Inferior parietal cortex (tissue), 1 donor: ENCODE results near the gene FAT1.
"Not testable (repeated sequence)": the region's sequence is repeated elsewhere in the genome, so short reads cannot be mapped to it uniquely, and the experiment has no call there.

Source experiments
- DNase-seq: peaks from one replicate; pipeline ENCODE4 v3.0.0-alpha.2; 2016; ENCODE audit errors: extremely low spot score

Gene FAT1

DNA sequence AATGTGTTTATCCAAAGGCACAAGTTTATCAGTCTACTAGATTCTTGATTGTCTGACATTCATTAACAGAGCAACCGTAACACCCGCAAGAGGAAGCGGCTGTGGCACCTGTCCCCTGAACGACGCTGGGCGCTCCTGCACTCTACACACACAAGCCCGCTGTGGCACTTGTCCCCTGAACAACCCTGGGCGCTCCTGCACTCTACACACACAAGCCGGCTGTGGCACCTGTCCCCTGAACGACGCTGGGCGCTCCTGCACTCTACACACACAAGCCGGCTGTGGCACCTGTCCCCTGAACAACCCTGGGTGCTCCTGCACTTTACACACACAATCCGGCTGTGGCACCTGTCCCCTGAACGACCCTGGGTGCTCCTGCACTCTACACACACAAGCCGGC is 64.2 kb downstream of the FAT1 start:
- not testable (repeated sequence) for DNase-seq

DNA sequence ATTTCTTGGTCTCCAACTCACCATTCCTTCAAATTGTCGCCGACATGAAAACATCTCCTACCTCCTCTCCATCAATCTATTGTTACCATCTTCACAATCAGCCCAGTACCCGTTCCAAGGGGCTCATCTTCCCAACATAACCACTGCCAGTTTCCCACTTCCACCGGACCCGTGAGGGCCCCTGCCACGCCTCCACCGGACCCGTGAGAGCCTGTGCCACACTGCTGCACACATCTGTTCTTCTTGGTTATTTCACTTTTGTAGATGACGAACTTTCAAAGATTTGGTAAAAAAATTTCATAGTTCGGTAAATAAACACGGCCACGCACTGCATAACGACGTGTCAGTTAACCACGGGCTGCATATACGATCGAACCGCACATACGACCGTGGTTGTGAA is 65.0 kb downstream of the FAT1 start:
- no peak for DNase-seq

DNA sequence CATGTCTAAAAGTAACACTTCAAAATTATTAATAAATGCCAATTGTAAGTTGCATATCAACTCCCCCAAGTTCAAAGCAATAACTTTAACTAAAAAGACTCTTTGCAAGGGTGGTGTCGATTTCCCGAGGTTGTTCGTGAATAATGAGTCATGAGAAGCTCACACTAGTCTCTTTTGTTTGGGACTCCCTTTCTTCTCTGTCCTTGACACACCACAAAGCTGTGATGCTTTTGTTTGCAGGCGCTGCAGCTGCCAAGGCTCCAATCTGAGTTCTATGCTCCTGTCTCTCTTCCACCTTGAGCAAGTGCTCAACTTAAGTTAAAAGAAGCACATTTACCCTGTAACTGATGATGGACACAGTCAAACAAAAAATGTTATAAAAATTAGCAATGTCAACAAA is 65.9 kb downstream of the FAT1 start:
- no peak for DNase-seq

DNA sequence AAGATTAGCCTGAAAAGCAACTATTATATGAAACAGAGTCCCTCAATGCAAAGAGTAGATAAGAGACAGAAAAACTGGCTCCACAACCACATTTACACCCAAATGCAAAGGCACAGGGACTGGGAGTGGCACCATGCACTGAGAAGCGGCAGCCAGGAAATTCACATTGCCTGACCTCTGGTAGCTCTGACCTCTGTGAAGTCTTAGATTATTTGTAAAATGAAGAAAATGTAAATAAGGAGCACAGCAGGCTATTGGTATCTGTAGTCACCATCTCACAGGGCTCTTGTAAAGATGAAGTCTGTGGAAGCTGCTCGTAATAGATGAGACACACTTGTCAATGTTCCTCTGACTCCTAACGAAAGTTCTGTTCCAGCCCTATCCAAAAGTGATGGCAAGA is 69.7 kb downstream of the FAT1 start:
- DNase-seq = no peak

DNA sequence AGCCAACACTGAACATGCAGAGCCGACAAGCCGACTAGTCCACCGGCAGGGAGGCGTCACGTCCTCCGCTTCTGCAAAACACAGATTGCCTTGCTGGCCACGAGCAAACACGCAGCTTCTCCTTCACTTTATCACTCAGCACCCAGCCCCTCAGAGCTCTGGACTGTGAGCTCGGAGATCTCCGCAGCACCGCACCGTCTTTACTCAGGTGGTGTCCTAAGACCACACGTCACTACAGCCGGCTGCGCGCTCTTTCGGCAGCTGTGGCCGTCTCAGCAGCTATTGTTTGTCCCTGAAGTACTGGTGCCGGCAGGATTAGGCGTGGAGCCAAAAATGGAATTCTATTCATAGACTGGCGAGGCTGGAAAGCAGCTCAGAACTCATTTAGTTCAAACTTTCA is 72.0 kb downstream of the FAT1 start:
- DNase-seq = peak; percentile 66

DNA sequence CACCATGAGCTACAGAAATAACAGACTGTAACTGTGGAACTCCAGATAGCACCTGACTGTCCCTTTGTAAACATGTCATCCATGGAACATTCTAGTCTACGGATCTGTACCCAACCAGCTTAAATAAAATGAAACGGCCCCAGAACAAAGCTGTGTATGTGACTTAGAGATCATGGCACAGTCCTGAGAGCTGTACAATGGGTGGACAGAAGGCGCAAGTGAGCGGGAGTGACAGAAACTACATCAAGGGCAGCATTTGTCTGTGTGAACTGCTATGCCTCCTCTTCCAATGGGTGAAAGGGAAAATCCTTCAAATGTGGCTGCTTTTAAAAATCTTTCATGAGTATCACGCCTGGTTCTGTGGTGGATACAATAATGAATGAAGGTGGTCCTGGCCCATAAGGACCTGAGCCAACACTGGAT is 72.5 kb downstream of the FAT1 start:
- DNase-seq = peak; percentile 15

DNA sequence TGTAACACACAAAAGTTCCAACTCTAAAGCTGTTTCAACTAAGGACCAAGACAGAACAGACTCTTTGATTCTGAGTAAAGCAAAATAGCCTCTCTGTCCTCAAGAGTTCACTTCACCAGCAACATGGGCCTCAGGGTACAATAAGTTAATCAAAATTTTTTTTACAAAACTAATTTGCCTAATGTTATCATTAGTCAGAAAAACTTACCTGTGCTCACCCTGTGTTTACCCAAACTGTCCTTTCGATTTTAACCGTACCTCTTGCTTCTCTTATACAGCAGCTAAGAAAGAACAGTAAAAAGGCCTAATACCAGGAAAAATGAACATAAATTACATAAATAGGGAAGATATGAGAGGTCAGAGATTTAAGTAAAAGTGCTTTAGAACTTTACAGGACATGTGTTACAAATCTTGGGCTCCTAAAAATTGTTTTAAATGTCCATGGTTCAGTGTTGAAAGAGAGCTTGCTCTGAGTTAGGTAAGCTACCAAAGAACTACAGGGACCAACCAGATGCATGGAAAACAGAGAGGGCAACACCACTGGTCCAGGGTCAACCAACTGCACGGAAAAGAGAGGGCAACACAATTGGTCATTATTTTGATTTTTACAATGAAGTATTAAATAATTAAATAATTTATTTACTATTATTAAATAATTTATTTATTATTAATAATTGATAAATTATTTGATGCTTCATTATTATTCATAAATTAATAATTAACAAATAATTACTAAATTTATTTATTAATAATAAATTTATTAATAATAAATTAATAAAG is 73.1 kb downstream of the FAT1 start:
- DNase-seq = no peak

DNA sequence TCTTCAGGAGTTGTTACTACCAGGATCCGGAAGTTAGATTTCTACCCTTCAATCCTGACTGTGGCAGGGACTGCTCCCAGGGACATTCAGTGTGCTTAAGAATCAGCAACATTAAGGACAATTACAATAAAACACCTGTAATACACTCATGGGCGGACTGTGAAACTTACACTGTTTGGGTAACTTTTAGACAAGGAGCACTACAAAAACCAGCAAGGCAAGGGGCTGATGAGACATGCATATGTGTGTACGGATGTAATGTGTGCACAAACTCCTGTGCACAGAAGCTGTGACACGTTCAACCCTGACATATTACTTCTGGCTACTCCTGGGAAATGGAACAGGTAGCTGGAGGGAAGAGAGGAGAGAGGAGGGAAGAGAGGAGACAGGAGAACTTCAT is 75.8 kb downstream of the FAT1 start:
- no peak for DNase-seq

DNA sequence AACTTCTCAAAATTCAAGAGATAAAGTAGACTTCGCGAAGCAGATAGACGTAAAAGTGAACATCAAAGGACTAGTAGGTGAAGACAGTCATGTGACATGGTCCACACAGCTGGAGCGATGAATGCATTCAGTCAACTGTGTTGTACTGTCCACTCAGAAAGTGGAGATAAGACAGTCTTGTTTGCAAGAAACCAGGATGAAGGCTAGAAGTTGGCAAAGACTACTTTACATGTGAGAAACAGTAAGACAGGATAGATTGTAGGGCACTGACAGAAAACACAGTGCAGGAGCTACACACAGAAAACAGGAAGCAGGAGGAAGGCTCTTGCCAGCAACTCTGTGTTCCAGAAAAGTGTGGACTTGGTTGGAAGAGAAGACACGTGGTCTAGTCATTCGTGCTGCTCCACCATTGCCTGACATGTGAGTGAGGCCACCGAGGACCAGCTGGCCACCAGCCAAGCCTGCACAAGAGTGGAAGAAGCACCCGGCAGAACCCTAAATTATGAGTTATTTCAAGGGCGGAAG is 78.9 kb downstream of the FAT1 start:
- no peak for DNase-seq

DNA sequence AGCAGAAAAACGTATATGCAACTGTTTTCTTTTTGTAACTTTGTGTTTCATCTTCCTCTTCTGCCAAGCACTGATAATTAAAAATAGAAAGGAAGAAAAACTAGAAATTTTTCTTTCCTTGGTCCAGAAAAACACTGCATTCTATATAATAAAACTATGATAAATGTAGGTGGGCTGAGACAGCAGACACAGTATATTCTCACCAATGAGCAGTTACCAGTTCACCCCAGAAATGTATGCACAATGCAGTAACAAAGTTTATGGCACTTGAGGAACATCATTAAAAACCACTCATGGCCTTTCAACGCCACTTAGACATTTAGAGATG is 79.4 kb downstream of the FAT1 start:
- DNase-seq = no peak

DNA sequence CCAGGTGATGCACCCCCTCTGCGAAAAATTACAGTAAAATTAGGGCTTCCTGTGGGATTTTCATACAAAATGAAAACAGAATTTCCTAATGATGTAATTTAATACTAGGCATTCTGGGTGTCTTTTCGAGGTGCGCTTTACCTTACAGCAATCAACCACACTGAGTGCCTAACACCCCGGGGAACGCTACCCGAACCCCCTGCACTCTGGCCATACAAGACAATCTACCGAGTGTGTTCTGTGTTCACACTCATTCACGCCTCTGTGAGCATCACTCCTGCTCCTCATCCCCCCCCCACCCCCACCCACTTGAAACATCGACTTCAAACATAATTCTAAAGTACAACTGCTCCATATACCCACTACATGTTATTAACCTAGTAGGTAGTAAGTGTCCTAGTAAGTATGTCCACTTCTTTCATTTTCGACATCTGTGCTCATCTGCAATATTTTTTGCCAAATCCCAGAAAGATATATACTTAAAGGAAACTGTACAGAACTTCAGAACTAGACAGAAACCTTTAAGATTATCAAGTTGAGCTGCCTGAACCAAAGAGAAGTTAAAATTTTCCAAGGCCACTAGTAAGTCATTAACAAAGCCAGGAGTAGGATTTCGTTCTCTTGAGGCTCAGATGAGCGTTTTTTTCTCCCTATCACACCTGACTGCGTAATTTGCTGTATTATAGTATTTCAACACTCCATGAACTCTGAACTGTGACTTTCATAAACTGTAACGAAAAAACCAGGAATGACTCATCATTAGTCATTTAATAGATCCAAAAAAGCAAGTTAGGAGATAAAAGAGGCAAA is 80.0 kb downstream of the FAT1 start:
- DNase-seq = no peak

DNA sequence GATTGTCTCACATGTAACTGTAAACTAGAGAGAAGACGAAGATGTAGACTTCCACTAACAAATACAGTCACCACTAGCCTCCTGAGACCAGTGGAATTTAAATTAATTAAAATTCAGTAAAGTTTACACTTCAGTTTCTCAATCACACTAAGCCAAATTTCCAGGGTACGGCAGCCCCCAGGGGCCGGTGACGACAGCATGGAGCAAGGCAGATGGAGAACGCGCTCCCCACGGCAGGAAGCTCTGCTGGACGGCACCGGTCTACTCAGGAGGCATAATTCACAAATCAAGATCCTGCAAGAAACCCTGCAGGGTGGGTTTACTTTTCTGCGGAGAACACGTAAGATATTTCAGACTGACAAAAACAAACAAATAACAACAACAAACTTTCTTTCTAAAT is 80.7 kb downstream of the FAT1 start:
- no peak for DNase-seq

DNA sequence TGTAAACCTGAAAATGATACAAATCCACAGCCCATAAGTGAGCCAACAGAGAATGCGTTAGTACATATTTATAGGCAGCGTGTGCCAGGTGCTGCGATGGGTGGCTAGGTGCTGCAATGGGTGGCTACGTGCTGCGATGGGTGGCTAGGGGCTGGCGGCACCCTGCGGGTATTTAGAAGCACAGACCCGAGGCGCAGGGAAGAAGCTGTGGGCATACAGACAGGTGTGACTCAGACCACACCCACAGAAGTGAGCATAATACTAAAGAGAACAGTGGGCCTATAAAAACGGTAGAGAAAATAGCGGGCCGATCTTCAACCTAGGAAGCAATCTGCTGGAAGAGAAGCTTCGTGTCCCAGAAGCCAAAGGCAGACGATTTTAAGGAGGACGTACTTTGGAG is 81.1 kb downstream of the FAT1 start:
- DNase-seq = no peak

DNA sequence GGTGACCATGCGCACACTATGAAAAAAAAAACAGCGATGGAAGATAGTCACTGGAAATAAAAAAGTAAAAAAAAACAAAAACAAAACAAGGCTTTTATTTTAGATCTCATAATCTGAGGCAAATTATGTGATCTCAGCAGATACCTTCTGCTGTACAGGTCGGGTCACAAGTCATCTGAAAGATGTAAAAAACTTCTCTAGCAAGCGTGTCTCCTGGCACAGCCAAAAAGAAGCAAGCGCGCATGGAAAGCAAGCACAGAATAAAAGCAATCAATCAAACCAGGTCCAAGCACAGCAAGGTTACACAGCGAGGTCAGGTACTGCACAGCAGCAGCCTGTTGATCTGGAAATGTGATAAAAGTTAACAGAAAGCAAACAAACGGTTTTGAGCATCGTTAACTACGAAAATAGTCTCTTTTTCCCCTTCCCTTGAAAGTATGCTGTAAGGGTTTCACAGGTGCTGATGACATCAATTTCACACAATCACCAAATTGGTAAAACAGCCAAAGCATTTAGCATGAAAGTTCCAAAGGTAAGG is 89.0 kb downstream of the FAT1 start:
- no peak for DNase-seq

DNA sequence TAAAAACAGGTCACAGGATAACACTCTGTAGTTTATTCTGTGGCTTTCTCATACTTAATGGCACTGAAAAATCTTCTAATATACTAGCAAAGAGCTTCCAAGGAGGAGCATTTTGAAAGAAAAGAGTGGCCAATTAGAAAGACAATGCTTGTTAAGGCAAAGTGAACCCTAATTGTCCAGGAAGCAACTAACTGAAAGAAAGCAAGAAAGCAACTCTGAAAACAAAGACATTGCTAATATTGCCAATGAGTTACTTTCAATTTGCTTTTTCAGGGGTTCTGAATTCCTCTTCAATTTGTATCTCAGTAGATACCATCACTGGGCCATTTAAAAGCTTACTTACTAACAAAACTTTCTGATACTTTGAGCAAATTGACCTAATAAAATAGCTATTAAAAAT is 89.8 kb downstream of the FAT1 start:
- DNase-seq = no peak

DNA sequence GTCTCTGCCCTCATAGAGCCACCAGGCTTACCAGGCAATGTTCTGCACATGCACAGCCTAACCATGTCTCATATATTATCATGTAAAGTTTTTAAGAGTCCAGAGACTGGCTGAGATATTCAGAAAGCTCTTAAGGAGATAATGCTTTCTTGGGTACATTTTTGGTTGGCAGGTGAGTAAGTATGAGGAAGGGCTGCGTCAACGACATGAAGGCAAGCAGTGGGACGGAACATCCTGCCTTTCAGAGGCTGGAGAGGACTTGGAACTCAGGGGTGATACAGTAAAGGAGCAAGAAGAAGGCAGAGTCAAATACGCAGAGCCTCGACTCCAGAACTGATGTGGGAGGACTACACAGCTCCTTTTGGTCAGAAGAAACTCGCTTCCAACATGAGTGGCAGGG is 93.5 kb downstream of the FAT1 start:
- no peak for DNase-seq

DNA sequence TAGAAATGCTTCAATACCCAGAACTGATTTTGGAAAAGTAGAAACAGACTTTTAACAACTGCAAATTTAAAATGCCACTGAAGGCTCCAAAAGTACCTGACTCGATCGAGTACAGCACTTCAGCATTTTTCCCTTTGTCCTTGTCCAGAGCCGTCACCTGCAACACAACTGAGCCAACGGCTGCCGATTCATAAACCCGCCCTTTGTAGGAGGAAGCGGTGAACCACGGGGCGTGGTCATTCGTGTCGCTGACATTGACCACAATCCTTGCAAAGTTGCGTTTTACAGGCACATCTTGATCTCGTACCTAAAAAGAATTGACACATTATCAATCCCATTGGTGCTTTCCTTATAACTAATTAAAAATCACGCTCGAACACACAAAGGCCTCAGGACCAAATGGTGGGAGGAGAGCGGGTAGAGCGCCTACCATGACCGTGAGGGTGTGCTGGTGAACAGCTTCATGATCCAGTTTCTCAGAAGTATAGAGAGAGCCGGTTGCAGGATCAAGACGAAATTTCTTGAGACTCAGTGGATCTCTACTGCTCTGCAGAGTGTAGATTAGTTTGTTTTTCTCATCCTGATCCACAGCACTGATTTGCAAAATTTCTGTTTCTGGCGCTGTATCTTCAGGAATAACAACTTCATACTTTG is 95.5 kb downstream of the FAT1 start:
- no peak for DNase-seq

DNA sequence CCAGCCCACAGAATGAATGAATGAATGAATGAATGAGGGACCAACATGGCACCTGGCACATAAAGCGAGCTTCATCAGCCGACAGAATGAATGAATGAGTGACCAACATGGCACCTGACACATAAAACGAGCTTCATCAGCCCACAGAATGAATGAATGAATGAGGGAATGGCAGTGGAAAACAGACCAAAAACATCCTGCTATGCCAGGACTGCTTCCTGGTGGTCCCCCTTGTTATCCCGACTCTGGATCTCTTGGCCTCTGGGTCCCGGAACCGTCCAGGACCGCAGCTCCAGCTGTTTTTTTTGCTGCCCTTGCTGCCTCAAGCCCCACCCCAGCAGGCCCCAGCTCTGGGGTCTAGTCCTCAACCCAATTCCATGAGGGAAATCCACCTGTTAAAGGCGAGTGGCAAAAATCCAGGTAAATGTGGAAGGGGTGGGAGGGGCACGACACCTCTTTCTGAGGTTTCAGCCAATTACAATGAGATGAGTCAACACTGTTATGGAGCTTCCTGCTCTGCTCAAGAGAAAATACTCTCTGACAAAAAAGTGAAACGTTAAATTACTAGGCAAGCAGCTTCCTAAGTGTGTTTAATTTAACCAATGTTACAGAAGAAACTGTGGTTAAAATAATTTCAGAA is 96.3 kb downstream of the FAT1 start:
- DNase-seq = no peak

DNA sequence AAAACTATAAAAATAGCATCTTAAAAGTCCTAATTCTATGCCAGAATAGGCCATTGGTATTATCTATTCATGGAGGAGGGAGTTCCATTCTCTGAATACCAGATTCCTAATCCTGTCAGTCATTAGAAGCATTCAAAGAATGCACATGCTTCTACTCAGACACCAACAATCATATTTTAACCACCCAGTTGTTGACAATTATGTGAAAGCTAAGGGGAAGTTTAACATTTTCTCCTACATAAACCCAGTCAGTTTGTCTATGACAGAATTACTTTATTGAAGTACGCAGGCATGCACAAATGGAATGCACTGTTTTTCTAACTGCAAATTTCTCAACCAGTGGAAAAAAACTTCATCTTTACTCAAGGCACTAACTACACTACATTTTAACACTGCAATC is 98.7 kb downstream of the FAT1 start:
- DNase-seq = no peak

DNA sequence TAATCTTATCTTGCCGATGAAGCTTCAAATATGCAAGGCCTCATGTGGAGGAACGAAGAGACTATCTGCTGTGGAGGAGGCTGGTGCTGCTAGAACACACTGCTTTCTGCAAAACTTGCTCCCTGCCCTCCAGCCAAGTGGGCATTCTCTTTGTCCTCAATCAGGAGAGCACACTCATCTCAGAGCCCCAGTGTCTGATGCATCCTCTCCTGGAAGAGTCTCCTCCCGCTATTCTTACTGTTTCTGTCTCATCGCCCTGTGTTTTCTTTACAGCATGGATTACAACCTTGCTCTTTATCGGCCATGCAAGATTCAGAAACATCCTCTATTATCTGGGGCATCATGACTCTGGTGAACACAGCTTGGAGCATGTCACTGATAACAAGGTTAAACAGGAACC is 100.1 kb downstream of the FAT1 start:
- DNase-seq = no peak

DNA sequence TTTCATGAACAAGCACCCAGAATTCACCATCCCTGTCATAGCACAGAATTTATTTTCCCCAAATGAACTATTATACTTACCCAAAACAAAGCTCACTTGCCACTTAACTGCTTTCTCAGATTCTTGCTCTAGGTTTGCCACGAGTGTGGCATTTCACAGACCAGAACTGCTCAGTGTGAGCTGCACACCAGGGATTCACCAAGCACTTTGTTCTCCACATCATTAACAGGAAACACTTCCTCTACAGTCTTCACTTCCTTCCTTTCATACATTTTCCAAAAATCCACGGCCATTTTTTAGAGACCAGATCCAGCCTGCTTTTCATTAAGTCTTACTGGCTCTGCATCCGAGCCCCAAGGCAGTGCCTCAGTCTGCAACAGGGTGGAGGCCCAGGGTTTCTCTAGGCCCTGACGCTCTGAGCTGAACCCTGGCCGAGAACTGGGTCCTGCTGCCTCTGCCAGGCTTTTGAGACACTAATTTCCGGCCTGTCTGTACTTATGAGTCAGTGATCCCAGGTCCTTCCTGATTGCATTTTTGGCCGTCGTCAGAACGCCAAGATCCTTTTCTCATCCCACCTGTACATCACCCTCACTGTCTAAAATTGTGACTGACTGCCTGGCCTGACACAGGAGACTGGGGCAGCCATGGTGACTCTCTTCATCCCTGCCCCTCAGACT is 100.7 kb downstream of the FAT1 start:
- DNase-seq = no peak
